Mucosa of rectum (tissue), 2 donors: ENCODE measurements around the gene CYTH1.

Source experiments
- H3K27ac ChIP-seq, 2 donors: one replicate each; pipeline ENCODE4 v1.7.0; 2013; ENCODE audit warnings: inconsistent platforms in 2 of 2, low read depth in 2 of 2, low read length in 2 of 2
- H3K27me3 ChIP-seq, 2 donors: one replicate each; pipeline ENCODE4 v1.7.0; 2013; ENCODE audit warnings: low read length in 2 of 2; ENCODE audit not compliant: control insufficient read depth in 2 of 2, insufficient read depth in 2 of 2
- H3K36me3 ChIP-seq, 2 donors: one replicate each; pipeline ENCODE4 v1.7.0; 2013; ENCODE audit warnings: low read length in 2 of 2; ENCODE audit not compliant: control insufficient read depth in 2 of 2, insufficient read depth in 2 of 2
- H3K4me1 ChIP-seq, 2 donors: one replicate each; pipeline ENCODE4 v1.7.0; 2013; ENCODE audit warnings: low read length in 2 of 2, mild to moderate bottlenecking in 1 of 2; ENCODE audit not compliant: control insufficient read depth in 2 of 2, insufficient read depth in 2 of 2
- H3K4me3 ChIP-seq, 2 donors: one replicate each; pipeline ENCODE4 v1.7.0; 2013; ENCODE audit warnings: low read length in 2 of 2
- H3K9ac ChIP-seq, 2 donors: one replicate each; pipeline ENCODE4 v1.7.0; 2013; ENCODE audit warnings: low read length in 2 of 2, low read depth in 1 of 2, mild to moderate bottlenecking in 1 of 2
- H3K9me3 ChIP-seq, 2 donors: one replicate each; pipeline ENCODE4 v1.7.0; 2013; ENCODE audit warnings: low read length in 2 of 2; ENCODE audit not compliant: control insufficient read depth in 2 of 2
- donor health status: healthy.
- donor health status: Normal muscosa, but diverticular disease.

CYTH1 gene

GRCh38 chr17:78766225-78766624 lies 15.8 kb downstream of the CYTH1 start:
- Histone ChIP-seq H3K4me1 (peaks cover 4 to 10% of the 10 kb centered on the region in 2 donors), H3K9me3 (no peaks in the 10 kb centered on the region), H3K27me3 (no peaks in the 10 kb centered on the region), H3K27ac (no peak overlapping the region), H3K36me3 (no peaks in the 10 kb centered on the region), H3K9ac (no peak overlapping the region), H3K4me3 (no peak overlapping the region)

- Histone ChIP-seq H3K4me1 (peaks cover 4 to 10% of the 10 kb centered on the region in 2 donors), H3K9ac (no peak overlapping the region), H3K36me3 (no peaks in the 10 kb centered on the region), H3K27me3 (no peaks in the 10 kb centered on the region), H3K4me3 (no peak overlapping the region), H3K9me3 (no peaks in the 10 kb centered on the region), H3K27ac (no peak overlapping the region)
Observed at GRCh38 chr17:78765821-78766220, 16.3 kb downstream of the CYTH1 start.

DNA sequence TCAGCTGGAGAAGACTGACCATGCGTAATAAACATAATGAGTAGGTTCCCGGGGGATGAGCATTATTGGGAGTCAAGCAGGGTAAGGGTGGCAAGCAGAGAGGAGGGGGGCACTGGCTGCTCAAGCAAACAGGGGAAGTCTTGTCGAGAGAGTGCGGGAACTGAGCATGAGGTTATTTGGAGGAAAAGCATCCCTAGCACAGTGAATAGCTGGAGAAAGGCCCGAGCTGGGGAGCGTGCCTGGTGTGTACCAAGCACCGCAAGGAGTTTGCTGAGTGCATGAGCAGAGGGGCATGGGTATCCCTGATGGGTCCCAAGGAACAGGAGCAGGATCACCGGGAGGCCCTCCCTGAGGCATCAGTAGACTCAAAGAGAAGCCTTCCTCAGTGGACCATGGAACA lies 17.2 kb downstream of the CYTH1 start:
- Histone ChIP-seq H3K36me3 (no peaks in the 10 kb centered on the region), H3K27ac (no peak overlapping the region), H3K27me3 (no peaks in the 10 kb centered on the region), H3K9ac (no peak overlapping the region), H3K4me1 (peaks cover 6 to 10% of the 10 kb centered on the region in 2 donors), H3K4me3 (no peak overlapping the region), H3K9me3 (no peaks in the 10 kb centered on the region)

- Histone ChIP-seq H3K27ac (no peak overlapping the region), H3K4me1 (peaks cover 12 to 15% of the 10 kb centered on the region in 2 donors), H3K4me3 (no peak overlapping the region), H3K9ac (no peak overlapping the region), H3K27me3 (no peaks in the 10 kb centered on the region), H3K9me3 (no peaks in the 10 kb centered on the region), H3K36me3 (no peaks in the 10 kb centered on the region)
Observed at GRCh38 chr17:78763561-78763960, 18.5 kb downstream of the CYTH1 start.

DNA sequence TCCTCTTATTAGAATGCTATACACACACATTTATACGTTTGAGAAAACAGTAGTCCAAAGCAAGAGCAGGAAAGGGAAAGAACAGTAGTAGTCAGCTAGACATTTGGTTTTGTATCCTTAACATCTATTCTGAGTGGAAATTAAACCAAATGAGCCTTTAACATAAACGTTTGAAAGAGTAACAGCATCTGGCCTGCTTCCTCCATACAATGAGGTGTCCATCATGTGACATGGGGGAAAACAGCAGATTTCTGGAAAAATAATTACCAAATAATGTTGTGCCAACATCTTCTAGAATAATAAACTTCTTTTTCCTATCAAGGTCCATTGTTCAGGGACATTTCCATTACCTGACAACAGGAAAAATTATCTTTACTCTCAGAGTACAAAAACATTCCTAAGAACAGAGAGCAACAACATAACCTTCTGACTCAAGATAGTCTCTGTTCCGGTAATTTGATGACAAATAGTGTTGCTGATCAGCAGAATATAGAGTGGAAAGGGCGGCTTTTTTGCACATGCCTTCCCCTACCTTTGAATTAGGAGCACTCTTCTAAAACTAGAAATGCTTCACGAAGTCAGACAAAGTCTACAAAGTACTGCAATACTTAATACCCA lies 20.2 kb downstream of the CYTH1 start:
- H3K4me1 ChIP-seq: peaks cover 8 to 15% of the 10 kb centered on the region in 2 donors
- H3K4me3 ChIP-seq: no peak overlapping the region
- H3K9me3 ChIP-seq: no peaks in the 10 kb centered on the region
- no peaks in the 10 kb centered on the region for H3K27me3 ChIP-seq
- no peak overlapping the region for H3K27ac ChIP-seq
- no peak overlapping the region for H3K9ac ChIP-seq
- H3K36me3 ChIP-seq: no peaks in the 10 kb centered on the region

DNA sequence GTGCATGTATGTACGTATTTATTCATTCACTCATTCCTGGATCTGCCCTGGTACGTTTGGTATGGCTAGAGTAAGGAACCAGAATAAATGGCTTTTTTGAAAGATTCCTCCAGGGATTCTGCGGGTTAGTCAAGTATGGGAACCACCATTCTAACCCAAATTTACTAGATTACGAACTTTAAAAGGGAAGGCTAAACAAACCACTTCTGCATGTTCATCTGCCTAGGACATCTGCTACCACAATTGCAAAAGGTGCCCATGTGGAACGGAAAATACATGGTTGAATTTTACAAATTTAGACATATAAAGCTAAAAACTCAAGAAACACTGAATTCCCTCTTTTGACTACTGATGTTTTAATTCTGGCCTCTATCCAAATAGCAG lies 22.1 kb downstream of the CYTH1 start:
- Histone ChIP-seq H3K27me3 (no peaks in the 10 kb centered on the region), H3K4me3 (peak overlapping the region in 1 of 2 donors; percentile 11), H3K9ac (no peak overlapping the region), H3K9me3 (no peaks in the 10 kb centered on the region), H3K27ac (peak overlapping the region; percentile 57 to 80), H3K36me3 (no peaks in the 10 kb centered on the region), H3K4me1 (peaks cover 8 to 14% of the 10 kb centered on the region in 2 donors)

- Histone ChIP-seq H3K9ac (no peak overlapping the region), H3K27ac (peak overlapping the region; percentile 61 to 80), H3K4me3 (peak overlapping the region in 1 of 2 donors; percentile 11), H3K4me1 (peaks cover 8 to 11% of the 10 kb centered on the region in 2 donors), H3K27me3 (no peaks in the 10 kb centered on the region), H3K36me3 (no peaks in the 10 kb centered on the region), H3K9me3 (no peaks in the 10 kb centered on the region)
Observed at GRCh38 chr17:78759203-78759968, 22.7 kb downstream of the CYTH1 start.

DNA sequence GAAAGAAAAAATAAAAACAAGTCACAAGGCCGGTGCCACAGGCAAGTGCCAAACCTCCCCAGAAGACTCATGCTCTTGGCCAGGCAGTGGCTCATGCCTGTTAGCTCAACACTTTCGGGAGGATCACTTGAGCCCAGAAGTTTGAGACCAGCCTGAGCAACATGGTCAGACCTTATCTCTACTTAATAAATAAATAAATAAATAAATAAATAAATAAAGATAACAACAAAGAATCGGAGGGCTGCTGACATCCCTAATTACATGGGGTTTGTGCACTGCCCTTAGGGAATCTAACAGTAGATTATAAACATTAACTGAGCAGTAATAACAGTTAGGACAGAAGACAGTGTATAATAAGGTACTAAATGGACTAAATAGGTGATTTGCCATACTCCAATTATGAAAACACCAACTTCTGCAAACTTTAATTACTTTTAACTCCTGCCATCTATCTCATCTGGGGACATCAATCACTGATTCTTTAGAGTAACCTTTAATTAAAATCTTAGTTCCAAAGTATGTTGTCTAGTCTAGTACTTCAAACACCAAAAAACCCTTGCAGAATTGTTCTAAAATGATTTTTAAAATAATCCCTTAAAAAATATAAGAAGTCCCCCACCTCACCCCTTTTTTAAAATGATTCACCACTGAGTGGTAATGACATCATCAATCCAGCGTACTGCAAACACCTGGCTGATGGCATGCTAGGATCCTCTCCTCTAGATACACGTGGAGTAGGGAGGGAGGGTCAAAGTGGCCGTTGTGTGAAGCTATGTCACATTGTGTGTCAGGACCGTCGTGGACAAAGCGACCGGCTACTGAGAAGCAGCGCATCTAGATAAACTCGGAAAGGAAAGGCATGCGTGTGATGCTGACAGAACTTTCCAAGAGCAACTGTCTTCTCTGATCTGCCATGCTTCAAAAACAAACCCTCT lies 28.5 kb downstream of the CYTH1 start:
- Histone ChIP-seq H3K9ac (no peak overlapping the region), H3K27me3 (no peaks in the 10 kb centered on the region), H3K27ac (no peak overlapping the region), H3K4me1 (peaks cover 9 to 10% of the 10 kb centered on the region in 2 donors), H3K4me3 (no peak overlapping the region), H3K9me3 (no peaks in the 10 kb centered on the region), H3K36me3 (no peaks in the 10 kb centered on the region)

GRCh38 chr17:78751447-78752161 lies 30.5 kb downstream of the CYTH1 start:
- H3K4me3 ChIP-seq: no peak overlapping the region
- H3K27ac ChIP-seq: no peak overlapping the region
- H3K36me3 ChIP-seq: no peaks in the 10 kb centered on the region
- H3K9me3 ChIP-seq: no peaks in the 10 kb centered on the region
- peaks cover 13 to 15% of the 10 kb centered on the region in 2 donors for H3K4me1 ChIP-seq
- H3K27me3 ChIP-seq: no peaks in the 10 kb centered on the region
- H3K9ac ChIP-seq: no peak overlapping the region
